IPS DF 19.7 (cell line): ENCODE results near the gene IL7R.
"Not testable (repeated sequence)": the region's sequence is repeated elsewhere in the genome, so short reads cannot be mapped to it uniquely, and the experiment has no call there.

ENCODE experiments used
- DNase-seq: peaks from one replicate; pipeline ENCODE4 v3.0.0-alpha.2; 2013; ENCODE audit warnings: low read depth, low spot score

IL7R gene

GRCh38 chr5:35876922-35877321 is 20.2 kb downstream of the IL7R start:
- DNase-seq, result no peak

GRCh38 chr5:35877655-35878054 is 21.0 kb downstream of the IL7R start:
- DNase-seq, result no peak

- DNase-seq, result no peak
Observed at GRCh38 chr5:35878079-35878478, 21.4 kb downstream of the IL7R start.

GRCh38 chr5:35879096-35879495 is 22.4 kb downstream of the IL7R start:
- no peak for DNase-seq

- no peak for DNase-seq
Observed at GRCh38 chr5:35879649-35880048, 23.0 kb downstream of the IL7R start.

GRCh38 chr5:35880156-35880555 is 23.5 kb downstream of the IL7R start:
- DNase-seq, result no peak

GRCh38 chr5:35881758-35882157 is 25.1 kb downstream of the IL7R start:
- no peak for DNase-seq

- no peak for DNase-seq
Observed at GRCh38 chr5:35884191-35884769, 27.6 kb downstream of the IL7R start.

GRCh38 chr5:35884773-35885172 is 28.1 kb downstream of the IL7R start:
- DNase-seq, result no peak

GRCh38 chr5:35886381-35886780 is 29.7 kb downstream of the IL7R start:
- no peak for DNase-seq

GRCh38 chr5:35887321-35888100 is 30.8 kb downstream of the IL7R start:
- no peak for DNase-seq

GRCh38 chr5:35890021-35891020 is 33.6 kb downstream of the IL7R start:
- DNase-seq, result no peak

GRCh38 chr5:35892799-35893198 is 36.1 kb downstream of the IL7R start:
- not testable (repeated sequence) for DNase-seq

GRCh38 chr5:35894131-35894530 is 37.4 kb downstream of the IL7R start:
- no peak for DNase-seq

GRCh38 chr5:35898952-35899660 is 42.4 kb downstream of the IL7R start:
- no peak for DNase-seq

- DNase-seq, result no peak
Observed at GRCh38 chr5:35899800-35900199, 43.1 kb downstream of the IL7R start.

GRCh38 chr5:35900972-35901695 is 44.4 kb downstream of the IL7R start:
- DNase-seq, result no peak

- no peak for DNase-seq
Observed at GRCh38 chr5:35902046-35902672, 45.5 kb downstream of the IL7R start.

- DNase-seq, result no peak
Observed at GRCh38 chr5:35903631-35904203, 47.0 kb downstream of the IL7R start.
